ENCODE results near the gene RAPGEFL1. TPM values are rescaled to one million over a fixed set of nuclear protein-coding genes. Genes with fewer than 3 reads are reported as not detected.
A peak's percentile ranks its signal among the peaks of the same experiment; 100 is the strongest.

The RAPGEFL1 gene
- total and polyA plus RNA-seq, 4 donors = 6.4 to 16.6 (median 11.2) TPM

DNA sequence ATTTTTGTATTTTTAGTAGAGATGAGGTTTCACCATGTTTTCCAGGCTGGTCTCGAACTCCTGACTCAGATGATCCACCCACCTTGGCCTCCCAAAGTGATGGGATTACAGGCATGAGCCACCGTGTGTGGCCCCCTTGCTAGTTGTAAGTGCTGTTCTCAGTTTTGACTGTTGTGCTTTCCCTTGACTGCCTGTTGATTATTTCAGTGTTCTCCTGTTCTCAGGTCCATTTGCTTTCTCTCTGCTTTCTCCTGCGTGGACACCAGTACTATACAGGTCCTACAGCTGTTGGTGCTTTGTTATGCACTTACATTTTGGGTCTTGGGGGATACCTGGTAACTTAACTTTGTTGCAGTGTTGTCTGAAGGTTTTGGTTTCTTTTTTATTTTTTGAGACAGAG is 28.7 kb upstream of the RAPGEFL1 start:
- H3K27me3 ChIP-seq (ENCODE audit: control insufficient read depth in 1 of 2, insufficient read depth in 2 of 2, low read length in 1 of 2) = no peaks in the 10 kb centered on the region
- intact Hi-C loops (cut with DNase I) = loop anchor here in 1 of 2 donors (5.0 kb wide), 1 partner anchor 36 kb away; no protein-coding TSS in a partner anchor
- H3K27ac ChIP-seq (ENCODE audit: low read depth in 1 of 2, low read length in 2 of 2) = no peak overlapping the region
- DNase-seq = no peak
- no peaks in the 10 kb centered on the region for H3K36me3 ChIP-seq (ENCODE audit: control insufficient read depth in 1 of 2, insufficient read depth in 2 of 2, low read length in 1 of 2)
- no peak for ATAC-seq (ENCODE audit: low FRiP score)
- H3K9me3 ChIP-seq (ENCODE audit: control insufficient read depth, low read length) = no peaks in the 10 kb centered on the region
- H3K4me3 ChIP-seq (ENCODE audit: low read length in 2 of 2) = no peak overlapping the region
- no peaks in the 10 kb centered on the region for H3K4me1 ChIP-seq (ENCODE audit: control insufficient read depth in 1 of 2, insufficient read depth in 2 of 2, low read length in 2 of 2)
- 71 to 82% methylated on average over 3 of the region's 3 CpGs for whole genome bisulfite sequencing, 2 donors

DNA sequence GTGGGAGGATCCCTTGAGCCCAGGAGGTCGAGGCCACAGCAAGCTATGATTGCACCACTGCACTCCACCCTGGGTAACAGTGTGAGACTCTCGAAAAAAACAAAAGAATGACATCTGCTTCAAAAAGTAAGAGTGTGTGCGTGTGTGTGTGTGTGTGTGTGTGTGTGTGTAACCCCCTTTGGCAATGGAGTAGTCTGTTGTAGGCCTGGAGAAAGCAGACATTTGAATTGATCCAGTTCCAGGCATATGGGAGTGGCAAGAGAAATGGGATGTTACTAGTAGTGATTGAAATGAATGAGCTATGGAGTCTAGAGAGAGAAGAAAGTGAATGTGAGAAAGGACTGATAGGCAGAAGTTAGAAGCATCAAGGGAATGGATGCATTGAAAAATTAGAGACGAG is 27.0 kb upstream of the RAPGEFL1 start:
- Histone ChIP-seq H3K36me3 (ENCODE audit: control insufficient read depth in 1 of 2, insufficient read depth in 2 of 2, low read length in 1 of 2) (no peaks in the 10 kb centered on the region), H3K27me3 (ENCODE audit: control insufficient read depth in 1 of 2, insufficient read depth in 2 of 2, low read length in 1 of 2) (no peaks in the 10 kb centered on the region), H3K4me1 (ENCODE audit: control insufficient read depth in 1 of 2, insufficient read depth in 2 of 2, low read length in 2 of 2) (no peaks in the 10 kb centered on the region), H3K27ac (ENCODE audit: low read depth in 1 of 2, low read length in 2 of 2) (no peak overlapping the region), H3K9me3 (ENCODE audit: control insufficient read depth, low read length) (no peaks in the 10 kb centered on the region), H3K4me3 (ENCODE audit: low read length in 2 of 2) (no peak overlapping the region)
- ATAC-seq (ENCODE audit: low FRiP score) (no peak), DNase-seq (no peak)
- WGBS, 2 donors = 79 to 83% methylated on average over 4 of the region's 4 CpGs
- intact Hi-C loops (cut with DNase I) = no loop called here

DNA sequence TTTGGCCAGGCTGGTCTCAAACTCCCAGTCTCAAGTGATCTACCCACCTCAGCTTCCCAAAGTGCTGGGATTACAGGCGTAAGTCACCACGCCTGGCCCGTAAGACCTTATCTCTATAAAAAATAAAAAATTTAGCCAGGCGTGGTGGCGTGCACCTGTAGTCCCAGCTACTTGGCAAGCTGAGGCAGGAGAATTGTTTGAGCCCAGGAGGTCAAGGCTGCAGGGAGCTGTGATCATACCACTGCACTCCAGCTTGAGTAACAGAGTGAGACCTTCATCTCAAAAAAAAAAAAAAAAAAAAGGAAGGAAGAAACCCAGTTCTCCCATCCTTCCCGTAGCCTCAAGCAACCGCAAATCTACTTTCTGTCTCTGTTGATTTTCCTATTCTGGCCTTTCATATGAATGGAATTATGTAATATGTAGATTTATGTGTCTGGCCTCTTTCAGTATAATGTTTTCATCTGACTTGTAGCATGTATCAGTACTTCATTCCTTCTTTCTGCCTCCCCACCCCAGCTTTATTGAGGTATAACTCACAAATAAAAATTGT is 25.8 kb upstream of the RAPGEFL1 start:
- Histone ChIP-seq H3K4me1 (ENCODE audit: control insufficient read depth in 1 of 2, insufficient read depth in 2 of 2, low read length in 2 of 2) (no peaks in the 10 kb centered on the region), H3K27ac (ENCODE audit: low read depth in 1 of 2, low read length in 2 of 2) (no peak overlapping the region), H3K9me3 (ENCODE audit: control insufficient read depth, low read length) (no peaks in the 10 kb centered on the region), H3K4me3 (ENCODE audit: low read length in 2 of 2) (no peak overlapping the region), H3K36me3 (ENCODE audit: control insufficient read depth in 1 of 2, insufficient read depth in 2 of 2, low read length in 1 of 2) (no peaks in the 10 kb centered on the region), H3K27me3 (ENCODE audit: control insufficient read depth in 1 of 2, insufficient read depth in 2 of 2, low read length in 1 of 2) (no peaks in the 10 kb centered on the region)
- intact Hi-C loops (cut with DNase I) = no loop called here
- ATAC-seq (ENCODE audit: low FRiP score) (no peak), DNase-seq (no peak)
- 69% methylated on average over 7 of the region's 7 CpGs for WGBS, 2 donors

GRCh38 chr17:40153603-40154236 is 23.6 kb upstream of the RAPGEFL1 start:
- intact Hi-C loops (cut with DNase I) = no loop called here
- WGBS, 2 donors = 85 to 86% methylated on average over 14 of the region's 14 CpGs
- no peaks in the 10 kb centered on the region for H3K9me3 ChIP-seq (ENCODE audit: control insufficient read depth, low read length)
- no peaks in the 10 kb centered on the region for H3K4me1 ChIP-seq (ENCODE audit: control insufficient read depth in 1 of 2, insufficient read depth in 2 of 2, low read length in 2 of 2)
- ATAC-seq (ENCODE audit: low FRiP score) (no peak), DNase-seq (no peak)
- H3K27me3 ChIP-seq (ENCODE audit: control insufficient read depth in 1 of 2, insufficient read depth in 2 of 2, low read length in 1 of 2) = no peaks in the 10 kb centered on the region
- H3K36me3 ChIP-seq (ENCODE audit: control insufficient read depth in 1 of 2, insufficient read depth in 2 of 2, low read length in 1 of 2) = no peaks in the 10 kb centered on the region
- H3K4me3 ChIP-seq (ENCODE audit: low read length in 2 of 2) = no peak overlapping the region
- no peak overlapping the region for H3K27ac ChIP-seq (ENCODE audit: low read depth in 1 of 2, low read length in 2 of 2)

- peaks cover 0 to 5% of the 10 kb centered on the region in 2 donors for H3K36me3 ChIP-seq (ENCODE audit: control insufficient read depth in 1 of 2, insufficient read depth in 2 of 2, low read length in 1 of 2)
- no peak overlapping the region for H3K4me3 ChIP-seq (ENCODE audit: low read length in 2 of 2)
- ATAC-seq (ENCODE audit: low FRiP score) (no peak), DNase-seq (no peak)
- peak overlapping the region in 1 of 2 donors; percentile 19 for H3K27ac ChIP-seq (ENCODE audit: low read depth in 1 of 2, low read length in 2 of 2)
- no peaks in the 10 kb centered on the region for H3K27me3 ChIP-seq (ENCODE audit: control insufficient read depth in 1 of 2, insufficient read depth in 2 of 2, low read length in 1 of 2)
- no peaks in the 10 kb centered on the region for H3K9me3 ChIP-seq (ENCODE audit: control insufficient read depth, low read length)
- 82 to 85% methylated on average over 2 of the region's 2 CpGs for WGBS, 2 donors
- intact Hi-C loops (cut with DNase I) = no loop called here
- H3K4me1 ChIP-seq (ENCODE audit: control insufficient read depth in 1 of 2, insufficient read depth in 2 of 2, low read length in 2 of 2) = no peaks in the 10 kb centered on the region
Measured at GRCh38 chr17:40157973-40158372, 19.3 kb upstream of the RAPGEFL1 start.

DNA sequence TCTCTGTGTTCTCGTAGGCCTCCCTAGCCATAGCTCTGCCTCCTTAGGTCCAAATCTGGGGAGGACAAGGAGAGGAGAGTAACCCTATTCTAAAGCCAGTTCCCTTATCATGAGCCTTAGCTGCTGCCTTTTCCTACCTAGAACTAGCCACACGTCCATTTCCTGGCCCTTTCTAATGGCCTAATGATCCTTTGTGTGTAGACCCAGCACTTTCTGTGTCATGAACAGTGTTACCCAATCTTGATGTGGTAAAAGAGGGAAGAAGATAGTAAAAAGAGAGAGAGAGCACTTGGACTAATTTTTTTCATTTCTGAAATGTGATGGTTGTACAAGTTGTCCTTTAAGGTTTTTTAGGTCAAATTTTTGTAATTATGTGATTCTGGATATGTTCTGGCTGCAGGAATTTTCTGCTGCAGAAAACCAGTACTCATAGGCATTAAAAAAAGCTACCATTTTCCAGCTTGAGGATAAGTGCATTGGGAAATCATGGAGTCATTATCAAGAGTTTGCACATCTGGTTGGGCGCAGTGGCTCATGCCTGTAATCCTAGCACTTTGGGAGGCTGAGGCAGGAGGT is 18.7 kb upstream of the RAPGEFL1 start:
- H3K36me3 ChIP-seq (ENCODE audit: control insufficient read depth in 1 of 2, insufficient read depth in 2 of 2, low read length in 1 of 2) = peaks cover 0 to 6% of the 10 kb centered on the region in 2 donors
- ATAC-seq (ENCODE audit: low FRiP score) (no peak), DNase-seq (no peak)
- no peaks in the 10 kb centered on the region for H3K9me3 ChIP-seq (ENCODE audit: control insufficient read depth, low read length)
- WGBS, 2 donors = 79% methylated on average over 3 of the region's 3 CpGs
- H3K27me3 ChIP-seq (ENCODE audit: control insufficient read depth in 1 of 2, insufficient read depth in 2 of 2, low read length in 1 of 2) = no peaks in the 10 kb centered on the region
- H3K27ac ChIP-seq (ENCODE audit: low read depth in 1 of 2, low read length in 2 of 2) = no peak overlapping the region
- intact Hi-C loops (cut with DNase I) = no loop called here
- H3K4me1 ChIP-seq (ENCODE audit: control insufficient read depth in 1 of 2, insufficient read depth in 2 of 2, low read length in 2 of 2) = no peaks in the 10 kb centered on the region
- H3K4me3 ChIP-seq (ENCODE audit: low read length in 2 of 2) = no peak overlapping the region

DNA sequence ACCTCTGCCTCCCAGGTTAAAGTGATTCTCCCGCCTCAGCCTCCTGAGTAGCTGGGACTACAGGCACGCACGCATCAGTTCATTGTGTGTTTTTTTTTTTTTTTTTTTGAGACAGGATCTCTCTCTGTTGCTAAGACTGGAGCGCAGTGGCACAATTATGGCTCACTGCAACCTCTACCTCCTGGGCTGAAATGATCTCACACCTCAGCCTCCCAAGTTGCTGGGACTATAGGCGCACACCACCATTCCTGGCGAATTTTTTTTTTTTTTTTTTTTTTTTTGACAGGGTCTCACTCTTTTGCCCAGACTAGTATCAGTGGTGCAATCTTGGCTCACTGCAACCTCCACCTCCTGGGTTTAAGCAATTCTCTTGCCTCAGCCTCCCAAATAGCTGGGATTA is 17.8 kb upstream of the RAPGEFL1 start:
- Histone ChIP-seq H3K27ac (ENCODE audit: low read depth in 1 of 2, low read length in 2 of 2) (no peak overlapping the region), H3K4me3 (ENCODE audit: low read length in 2 of 2) (no peak overlapping the region), H3K27me3 (ENCODE audit: control insufficient read depth in 1 of 2, insufficient read depth in 2 of 2, low read length in 1 of 2) (no peaks in the 10 kb centered on the region), H3K9me3 (ENCODE audit: control insufficient read depth, low read length) (no peaks in the 10 kb centered on the region), H3K36me3 (ENCODE audit: control insufficient read depth in 1 of 2, insufficient read depth in 2 of 2, low read length in 1 of 2) (peaks cover 0 to 9% of the 10 kb centered on the region in 2 donors), H3K4me1 (ENCODE audit: control insufficient read depth in 1 of 2, insufficient read depth in 2 of 2, low read length in 2 of 2) (no peaks in the 10 kb centered on the region)
- intact Hi-C loops (cut with DNase I) = no loop called here
- WGBS, 2 donors = 81 to 84% methylated on average over 6 of the region's 6 CpGs
- DNase-seq (no peak), ATAC-seq (ENCODE audit: low FRiP score) (no peak)

DNA sequence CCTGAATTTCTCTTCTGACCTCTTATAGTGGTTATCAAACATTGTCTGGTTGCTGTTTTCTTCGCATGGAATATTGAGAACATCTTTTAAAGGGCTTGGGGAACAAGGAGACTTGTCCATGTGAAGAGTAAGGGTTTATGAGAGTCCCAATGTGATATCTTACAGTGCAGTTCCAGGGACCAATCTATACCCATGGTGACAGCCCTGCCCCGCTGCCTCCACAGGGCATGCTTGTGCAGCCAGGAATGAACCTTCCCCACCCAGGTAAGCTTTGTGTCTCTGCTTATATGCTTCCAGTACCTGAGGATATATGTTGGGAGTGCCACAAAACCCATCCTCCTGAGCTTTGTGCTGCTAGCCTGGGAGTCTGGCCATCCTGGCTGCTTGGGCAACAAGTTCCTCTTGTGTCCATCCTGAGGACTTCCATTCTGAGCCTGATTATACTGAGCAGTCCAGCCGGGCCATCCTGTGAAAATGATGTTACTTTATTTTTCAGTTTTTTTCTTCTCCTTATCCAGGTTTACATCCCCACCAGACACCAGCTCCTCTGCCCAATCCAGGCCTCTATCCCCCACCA is 9.5 kb upstream of the RAPGEFL1 start:
- DNase-seq = no peak
- Histone ChIP-seq H3K9me3 (ENCODE audit: control insufficient read depth, low read length) (no peaks in the 10 kb centered on the region), H3K4me3 (ENCODE audit: low read length in 2 of 2) (no peak overlapping the region), H3K27me3 (ENCODE audit: control insufficient read depth in 1 of 2, insufficient read depth in 2 of 2, low read length in 1 of 2) (no peaks in the 10 kb centered on the region), H3K27ac (ENCODE audit: low read depth in 1 of 2, low read length in 2 of 2) (peak overlapping the region in 1 of 2 donors; percentile 71), H3K36me3 (ENCODE audit: control insufficient read depth in 1 of 2, insufficient read depth in 2 of 2, low read length in 1 of 2) (peaks cover 8 to 14% of the 10 kb centered on the region in 2 donors), H3K4me1 (ENCODE audit: control insufficient read depth in 1 of 2, insufficient read depth in 2 of 2, low read length in 2 of 2) (peaks cover 0 to 3% of the 10 kb centered on the region in 2 donors)
- intact Hi-C loops (cut with DNase I) = loop anchor here (2.0 to 5.0 kb wide), 3 partner anchors 55 to 150 kb away; partner anchors contain the start of gene CSF3 (in 2 of the 2)
- no peak for ATAC-seq (ENCODE audit: low FRiP score)
- 79 to 84% methylated on average over 3 of the region's 3 CpGs for WGBS, 2 donors

All from aorta (tissue), 5 donors.